ENCODE results near the gene HACL1. TPM values are rescaled to one million over a fixed set of nuclear protein-coding genes. Genes with fewer than 3 reads are reported as not detected.
A peak's percentile ranks its signal among the peaks of the same experiment; 100 is the strongest.

The HACL1 gene
- total RNA-seq, 1 donor from 2014 or later, result 23.7 TPM

DNA sequence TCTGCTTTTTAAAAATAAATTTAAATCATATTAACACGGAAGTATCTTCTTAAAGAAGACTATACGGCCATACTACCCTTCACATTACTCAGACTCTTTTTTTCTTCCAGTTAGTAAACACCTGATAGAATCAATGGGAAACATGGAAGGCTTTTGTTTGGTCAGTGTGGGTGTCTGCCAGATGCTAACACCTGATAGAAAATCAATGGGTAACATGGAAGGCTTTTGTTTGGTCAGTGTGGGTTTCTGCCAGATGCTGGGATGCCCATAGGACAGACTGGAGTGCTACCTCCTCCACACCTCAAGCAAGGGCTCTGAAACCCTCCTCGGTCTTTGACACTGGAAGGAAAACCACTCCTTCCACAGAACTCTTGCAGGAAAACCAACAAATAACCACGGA is 29.2 kb downstream of the HACL1 start:
- no peak for DNase-seq (ENCODE audit: extremely low spot score, unreplicated experiment)
- no peaks in the 10 kb centered on the region for H3K4me1 Mint-ChIP-seq (ENCODE audit: unreplicated experiment)
- H3K27me3 Mint-ChIP-seq (ENCODE audit: unreplicated experiment), result no peaks in the 10 kb centered on the region
- no peak overlapping the region for H3K4me3 Mint-ChIP-seq (ENCODE audit: unreplicated experiment)
- peaks cover 53% of the 10 kb centered on the region for H3K36me3 Mint-ChIP-seq (ENCODE audit: unreplicated experiment)
- no peaks in the 10 kb centered on the region for H3K9me3 Mint-ChIP-seq (ENCODE audit: unreplicated experiment)
- H3K27ac Mint-ChIP-seq (ENCODE audit: unreplicated experiment), result no peak overlapping the region
- TF ChIP-seq, protein P1, sequence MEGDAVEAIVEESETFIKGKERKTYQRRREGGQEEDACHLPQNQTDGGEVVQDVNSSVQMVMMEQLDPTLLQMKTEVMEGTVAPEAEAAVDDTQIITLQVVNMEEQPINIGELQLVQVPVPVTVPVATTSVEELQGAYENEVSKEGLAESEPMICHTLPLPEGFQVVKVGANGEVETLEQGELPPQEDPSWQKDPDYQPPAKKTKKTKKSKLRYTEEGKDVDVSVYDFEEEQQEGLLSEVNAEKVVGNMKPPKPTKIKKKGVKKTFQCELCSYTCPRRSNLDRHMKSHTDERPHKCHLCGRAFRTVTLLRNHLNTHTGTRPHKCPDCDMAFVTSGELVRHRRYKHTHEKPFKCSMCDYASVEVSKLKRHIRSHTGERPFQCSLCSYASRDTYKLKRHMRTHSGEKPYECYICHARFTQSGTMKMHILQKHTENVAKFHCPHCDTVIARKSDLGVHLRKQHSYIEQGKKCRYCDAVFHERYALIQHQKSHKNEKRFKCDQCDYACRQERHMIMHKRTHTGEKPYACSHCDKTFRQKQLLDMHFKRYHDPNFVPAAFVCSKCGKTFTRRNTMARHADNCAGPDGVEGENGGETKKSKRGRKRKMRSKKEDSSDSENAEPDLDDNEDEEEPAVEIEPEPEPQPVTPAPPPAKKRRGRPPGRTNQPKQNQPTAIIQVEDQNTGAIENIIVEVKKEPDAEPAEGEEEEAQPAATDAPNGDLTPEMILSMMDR (IDR thresholded peaks at IDR 0.05), result no peak

DNA sequence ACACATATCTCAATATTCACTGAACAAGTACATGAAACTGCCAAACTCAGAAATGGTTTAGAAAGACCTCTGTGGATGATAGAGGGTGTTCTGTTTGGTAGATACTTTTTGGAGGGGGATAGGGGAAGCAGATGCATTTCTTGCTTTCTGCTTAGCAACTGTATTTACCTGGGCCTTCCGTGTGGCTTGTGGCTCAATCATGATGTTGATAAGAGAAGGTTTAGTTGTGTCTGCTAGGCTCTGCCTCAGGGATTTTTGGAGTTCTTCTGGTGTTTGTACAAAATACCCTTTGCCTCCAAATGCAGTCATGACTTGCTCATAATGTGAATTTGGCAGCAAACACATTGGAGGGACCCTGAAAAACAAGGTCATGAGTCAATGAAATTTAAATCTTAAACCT is 38.2 kb downstream of the HACL1 start:
- TF ChIP-seq, protein P1 (IDR thresholded peaks at IDR 0.05), result no peak
- no peaks in the 10 kb centered on the region for H3K27me3 Mint-ChIP-seq (ENCODE audit: unreplicated experiment)
- no peak for DNase-seq (ENCODE audit: extremely low spot score, unreplicated experiment)
- no peaks in the 10 kb centered on the region for H3K9me3 Mint-ChIP-seq (ENCODE audit: unreplicated experiment)
- no peaks in the 10 kb centered on the region for H3K4me1 Mint-ChIP-seq (ENCODE audit: unreplicated experiment)
- H3K27ac Mint-ChIP-seq (ENCODE audit: unreplicated experiment), result no peak overlapping the region
- no peak overlapping the region for H3K4me3 Mint-ChIP-seq (ENCODE audit: unreplicated experiment)
- peaks cover 30% of the 10 kb centered on the region for H3K36me3 Mint-ChIP-seq (ENCODE audit: unreplicated experiment)

DNA sequence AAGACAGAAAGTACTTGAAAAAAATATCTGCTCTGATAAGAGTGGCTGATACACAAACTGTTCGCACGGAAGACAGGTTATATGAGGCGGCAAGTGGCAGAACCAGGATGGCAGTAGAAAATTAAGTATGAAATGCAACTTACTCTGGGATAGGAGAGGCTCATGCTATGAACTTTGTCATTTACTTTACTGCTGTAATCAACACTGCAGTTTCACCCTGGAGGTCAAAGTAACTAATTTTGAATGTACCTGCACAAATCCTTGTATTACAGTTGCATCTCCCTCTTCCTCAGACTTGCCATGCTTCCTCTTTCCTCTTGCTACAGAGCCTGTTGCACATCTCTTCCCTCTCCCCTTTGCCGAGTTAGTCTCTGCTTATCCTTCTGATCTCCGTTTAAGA is 38.8 kb downstream of the HACL1 start:
- no peaks in the 10 kb centered on the region for H3K27me3 Mint-ChIP-seq (ENCODE audit: unreplicated experiment)
- H3K4me1 Mint-ChIP-seq (ENCODE audit: unreplicated experiment), result peaks cover 3% of the 10 kb centered on the region
- no peak for DNase-seq (ENCODE audit: extremely low spot score, unreplicated experiment)
- TF ChIP-seq, protein P1 (IDR thresholded peaks at IDR 0.05), result no peak
- no peaks in the 10 kb centered on the region for H3K9me3 Mint-ChIP-seq (ENCODE audit: unreplicated experiment)
- peaks cover 24% of the 10 kb centered on the region for H3K36me3 Mint-ChIP-seq (ENCODE audit: unreplicated experiment)
- H3K4me3 Mint-ChIP-seq (ENCODE audit: unreplicated experiment), result no peak overlapping the region
- H3K27ac Mint-ChIP-seq (ENCODE audit: unreplicated experiment), result no peak overlapping the region

DNA sequence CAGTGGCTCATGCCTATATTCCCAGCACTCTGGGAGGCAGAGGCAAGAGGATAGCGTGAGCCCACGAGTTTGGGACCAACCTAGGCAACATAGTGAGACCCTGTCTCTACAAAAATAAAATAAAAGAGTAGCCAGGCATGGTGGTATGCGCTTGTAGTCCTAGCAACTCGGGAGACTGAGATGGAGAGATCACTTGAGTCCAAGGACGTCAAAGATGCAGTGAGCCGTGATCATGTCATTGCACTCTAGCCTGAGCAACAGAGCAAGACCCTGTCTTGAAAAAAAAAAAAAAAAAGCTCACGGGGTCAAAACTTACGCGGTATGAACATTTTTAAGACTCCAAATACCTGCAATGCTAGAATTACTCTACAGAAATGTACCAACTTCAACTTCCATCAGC is 42.8 kb downstream of the HACL1 start:
- Mint-ChIP-seq H3K27me3 (ENCODE audit: unreplicated experiment) (no peaks in the 10 kb centered on the region), H3K4me1 (ENCODE audit: unreplicated experiment) (peaks cover 3% of the 10 kb centered on the region), H3K27ac (ENCODE audit: unreplicated experiment) (no peak overlapping the region), H3K36me3 (ENCODE audit: unreplicated experiment) (peaks cover 18% of the 10 kb centered on the region), H3K9me3 (ENCODE audit: unreplicated experiment) (no peaks in the 10 kb centered on the region), H3K4me3 (ENCODE audit: unreplicated experiment) (no peak overlapping the region)
- TF ChIP-seq, protein P1 (IDR thresholded peaks at IDR 0.05), result no peak
- no peak for DNase-seq (ENCODE audit: extremely low spot score, unreplicated experiment)

DNA sequence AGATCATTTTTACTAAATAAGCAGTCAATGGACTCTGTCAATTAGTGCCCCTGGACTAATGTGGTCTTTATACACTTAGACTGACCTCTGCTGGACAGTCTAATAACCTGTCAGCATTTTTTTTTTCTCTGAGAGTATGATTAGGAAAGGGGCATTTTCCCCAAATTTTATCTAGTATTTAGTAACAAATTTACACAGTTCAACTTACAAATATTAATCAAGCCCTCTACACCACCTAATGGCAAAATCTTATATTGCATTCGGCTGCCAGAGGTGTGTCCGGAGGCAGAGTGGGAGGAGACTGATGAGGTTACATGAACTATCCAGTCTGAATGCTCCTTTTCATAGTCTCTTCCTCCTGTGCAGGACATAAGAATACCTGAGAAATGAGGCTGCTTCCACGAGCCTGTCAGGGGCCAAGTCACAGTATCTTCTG is 43.8 kb downstream of the HACL1 start:
- Mint-ChIP-seq H3K27me3 (ENCODE audit: unreplicated experiment) (no peaks in the 10 kb centered on the region), H3K4me1 (ENCODE audit: unreplicated experiment) (peaks cover 3% of the 10 kb centered on the region), H3K36me3 (ENCODE audit: unreplicated experiment) (peaks cover 10% of the 10 kb centered on the region), H3K9me3 (ENCODE audit: unreplicated experiment) (no peaks in the 10 kb centered on the region), H3K27ac (ENCODE audit: unreplicated experiment) (peak overlapping the region; percentile 67), H3K4me3 (ENCODE audit: unreplicated experiment) (no peak overlapping the region)
- TF ChIP-seq, protein P1 (IDR thresholded peaks at IDR 0.05), result peak; percentile 74
- DNase-seq (ENCODE audit: extremely low spot score, unreplicated experiment), result no peak
